ENCODE measurements around the gene MSI2.

DNA sequence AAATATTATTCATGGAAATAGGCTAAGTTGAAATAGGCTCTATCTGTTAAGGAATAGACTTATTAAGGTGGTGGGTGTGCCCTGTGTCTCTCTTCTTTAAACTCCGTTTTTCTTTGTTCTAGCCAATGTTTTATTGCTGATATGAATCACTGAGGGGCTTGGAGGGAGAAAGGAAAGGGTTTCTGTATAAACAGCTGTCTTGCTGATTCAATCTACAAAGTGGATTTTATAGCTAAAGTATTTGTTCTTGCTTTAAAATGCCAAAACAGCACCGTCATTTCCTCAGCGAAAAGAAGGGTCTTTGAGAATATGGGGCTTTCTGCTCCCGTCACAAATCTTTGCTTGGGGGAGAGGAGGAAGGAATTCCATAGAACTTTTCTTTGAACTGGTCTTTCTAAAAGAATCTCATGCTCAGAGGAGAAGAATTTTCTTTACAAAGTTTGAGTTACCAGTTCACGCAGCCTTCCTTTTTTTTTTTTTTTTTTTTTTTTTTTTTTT, 39.3 kb downstream of the MSI2 start:
- TF ChIP-seq, protein P1, sequence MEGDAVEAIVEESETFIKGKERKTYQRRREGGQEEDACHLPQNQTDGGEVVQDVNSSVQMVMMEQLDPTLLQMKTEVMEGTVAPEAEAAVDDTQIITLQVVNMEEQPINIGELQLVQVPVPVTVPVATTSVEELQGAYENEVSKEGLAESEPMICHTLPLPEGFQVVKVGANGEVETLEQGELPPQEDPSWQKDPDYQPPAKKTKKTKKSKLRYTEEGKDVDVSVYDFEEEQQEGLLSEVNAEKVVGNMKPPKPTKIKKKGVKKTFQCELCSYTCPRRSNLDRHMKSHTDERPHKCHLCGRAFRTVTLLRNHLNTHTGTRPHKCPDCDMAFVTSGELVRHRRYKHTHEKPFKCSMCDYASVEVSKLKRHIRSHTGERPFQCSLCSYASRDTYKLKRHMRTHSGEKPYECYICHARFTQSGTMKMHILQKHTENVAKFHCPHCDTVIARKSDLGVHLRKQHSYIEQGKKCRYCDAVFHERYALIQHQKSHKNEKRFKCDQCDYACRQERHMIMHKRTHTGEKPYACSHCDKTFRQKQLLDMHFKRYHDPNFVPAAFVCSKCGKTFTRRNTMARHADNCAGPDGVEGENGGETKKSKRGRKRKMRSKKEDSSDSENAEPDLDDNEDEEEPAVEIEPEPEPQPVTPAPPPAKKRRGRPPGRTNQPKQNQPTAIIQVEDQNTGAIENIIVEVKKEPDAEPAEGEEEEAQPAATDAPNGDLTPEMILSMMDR (IDR thresholded peaks at IDR 0.05): no peak
- no peak for TF ChIP-seq POLR2AphosphoS5 (IDR thresholded peaks at IDR 0.05)
